Sigmoid colon (tissue), 7 donors: ENCODE data around the gene SRD5A1. TPM values are rescaled to one million over a fixed set of nuclear protein-coding genes. Genes with fewer than 3 reads are reported as not detected.

Experiments used
- DNase-seq: peaks from one replicate; pipeline ENCODE4 v3.0.0-alpha.2; 2019
- H3K27ac ChIP-seq, 4 donors: fragments of 200-600 bp; sonication (generic); one replicate each; pipeline ENCODE4 v1.5.1; 2016 to 2019; ENCODE audit warnings: mild to moderate bottlenecking in 1 of 4
- H3K27me3 ChIP-seq, 3 donors: fragments of 200-600 bp; sonication (generic); one replicate each; pipeline ENCODE4 v1.5.1; 2019; ENCODE audit warnings: mild to moderate bottlenecking in 1 of 3
- H3K36me3 ChIP-seq, 4 donors: fragments of 200-600 bp; sonication (generic); one replicate each; pipeline ENCODE4 v1.5.1; 2016 to 2019
- H3K4me1 ChIP-seq, 4 donors: fragments of 200-600 bp; sonication (generic); one replicate each; pipeline ENCODE4 v1.5.1; 2017 to 2019
- H3K4me3 ChIP-seq, 4 donors: fragments of 200-600 bp; sonication (generic); one replicate each; pipeline ENCODE4 v1.5.1; 2017 to 2019; ENCODE audit warnings: mild to moderate bottlenecking in 2 of 4, moderate library complexity in 1 of 4
- H3K9me3 ChIP-seq, 4 donors: fragments of 200-600 bp in 3 of 4; sonication (generic) in 3 of 4; one replicate each; pipeline versions ENCODE4 v1.5.1 to v1.6.1; 2013 to 2019
- EP300 ChIP-seq, 4 donors: sonication (generic); formaldehyde crosslinking; IDR thresholded peaks; one replicate each; pipeline ENCODE4 v1.6.1; 2017; ENCODE audit warnings: antibody characterized with exemption in 4 of 4
- POLR2A ChIP-seq, 2 donors: fragments of 450-650 bp; IDR thresholded peaks; one replicate each; pipeline ENCODE4 v1.6.1; 2016; ENCODE audit warnings: antibody characterized with exemption in 2 of 2, mild to moderate bottlenecking in 2 of 2, moderate library complexity in 2 of 2
- POLR2AphosphoS5 ChIP-seq, 4 donors: sonication (generic); formaldehyde crosslinking; IDR thresholded peaks; one replicate each; pipeline ENCODE4 v1.6.1; 2017; ENCODE audit warnings: antibody characterized with exemption in 4 of 4
- WGBS, 2 donors: extraction: QIAGEN DNeasy Blood & Tissue Kit; methylation state at CpG; one replicate each; pipeline ENCODE4 v1.1.7; 2013; 5-methylcytosine and 5-hydroxymethylcytosine counted together
- intact Hi-C: fragments of 100-400 bp; cut with DNase I; formaldehyde crosslinking; loops from one replicate; pipeline ENCODE4 v1.15.1; 2023
- polyA plus RNA-seq, 3 donors: library from polyadenylated mRNA; stranded (reverse); fragments of 200-250 nt; gene quantifications; one replicate each; pipeline ENCODE4 v1.2.3, GENCODE V29; 2013
- total RNA-seq, 4 donors: library from RNA; depleted of rRNA; stranded (reverse); fragments of >200 nt; gene quantifications; one replicate each; pipeline ENCODE4 v1.1.0, GENCODE V29; 2016
- TF ChIP-seq, protein P1 (sequence below), 4 experiments: fragments of 450-650 bp in 3 of 4; fragments of 200-600 bp in 1 of 4; IDR thresholded peaks; one replicate each; pipeline ENCODE4 v1.5.1; 2016 to 2019; ENCODE audit warnings: antibody characterized with exemption in 4 of 4, mild to moderate bottlenecking in 3 of 4, moderate library complexity in 2 of 4
- donor health status: healthy with polysubstance abuse.
- donor health status: Bipolar disorder and iron deficiency.
- donor health status: healthy.

The SRD5A1 gene
- total and polyA plus RNA-seq, 7 donors, result 3.1 to 10.7 (median 5.7) TPM

DNA sequence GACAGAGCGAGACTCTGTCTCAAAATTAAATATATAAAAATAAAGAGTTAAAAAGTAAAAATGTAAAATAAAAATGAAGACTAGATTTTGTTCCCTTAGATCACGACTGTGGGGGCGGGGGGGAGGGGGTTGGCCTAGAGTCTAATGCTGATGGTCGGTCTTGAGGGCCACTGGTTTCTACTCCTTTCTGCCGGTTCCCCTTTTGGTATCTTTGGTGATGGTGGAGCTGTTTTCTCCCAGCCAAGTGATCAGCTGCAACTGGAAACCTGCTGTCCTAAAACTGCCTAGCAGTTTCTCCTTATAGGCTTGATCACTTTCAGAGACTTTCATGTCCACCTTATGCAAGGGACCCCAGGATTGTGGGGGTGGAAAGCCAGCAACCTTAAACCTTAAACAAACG, 1.1 kb downstream of the SRD5A1 start:
- WGBS, 2 donors, result 21 to 22% methylated on average over 6 of the region's 6 CpGs
- H3K4me1 ChIP-seq, result peaks cover 0 to 37% (median 30%) of the 10 kb centered on the region in 4 donors
- peaks cover 0 to 23% (median 1%) of the 10 kb centered on the region in 4 donors for H3K36me3 ChIP-seq
- DNase-seq, result no peak
- H3K9me3 ChIP-seq, result no peaks in the 10 kb centered on the region
- peak overlapping the region in 2 of 4 donors; percentile 89 to 96 for H3K27ac ChIP-seq
- H3K4me3 ChIP-seq, result peak overlapping the region; percentile 77 to 90 (median 82)
- intact Hi-C loops, result no loop called here
- no peak for TF ChIP-seq POLR2AphosphoS5 (IDR thresholded peaks at IDR 0.05)
- TF ChIP-seq, protein P1, sequence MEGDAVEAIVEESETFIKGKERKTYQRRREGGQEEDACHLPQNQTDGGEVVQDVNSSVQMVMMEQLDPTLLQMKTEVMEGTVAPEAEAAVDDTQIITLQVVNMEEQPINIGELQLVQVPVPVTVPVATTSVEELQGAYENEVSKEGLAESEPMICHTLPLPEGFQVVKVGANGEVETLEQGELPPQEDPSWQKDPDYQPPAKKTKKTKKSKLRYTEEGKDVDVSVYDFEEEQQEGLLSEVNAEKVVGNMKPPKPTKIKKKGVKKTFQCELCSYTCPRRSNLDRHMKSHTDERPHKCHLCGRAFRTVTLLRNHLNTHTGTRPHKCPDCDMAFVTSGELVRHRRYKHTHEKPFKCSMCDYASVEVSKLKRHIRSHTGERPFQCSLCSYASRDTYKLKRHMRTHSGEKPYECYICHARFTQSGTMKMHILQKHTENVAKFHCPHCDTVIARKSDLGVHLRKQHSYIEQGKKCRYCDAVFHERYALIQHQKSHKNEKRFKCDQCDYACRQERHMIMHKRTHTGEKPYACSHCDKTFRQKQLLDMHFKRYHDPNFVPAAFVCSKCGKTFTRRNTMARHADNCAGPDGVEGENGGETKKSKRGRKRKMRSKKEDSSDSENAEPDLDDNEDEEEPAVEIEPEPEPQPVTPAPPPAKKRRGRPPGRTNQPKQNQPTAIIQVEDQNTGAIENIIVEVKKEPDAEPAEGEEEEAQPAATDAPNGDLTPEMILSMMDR (IDR thresholded peaks at IDR 0.05), result no peak
- TF ChIP-seq EP300 (IDR thresholded peaks at IDR 0.05), result no peak
- no peak for TF ChIP-seq POLR2A (IDR thresholded peaks at IDR 0.05)
- no peaks in the 10 kb centered on the region for H3K27me3 ChIP-seq

- WGBS, 2 donors, result 51 to 71% methylated on average over 5 of the region's 5 CpGs
Observed at GRCh38 chr5:6634788-6635430, 1.7 kb downstream of the SRD5A1 start.

DNA sequence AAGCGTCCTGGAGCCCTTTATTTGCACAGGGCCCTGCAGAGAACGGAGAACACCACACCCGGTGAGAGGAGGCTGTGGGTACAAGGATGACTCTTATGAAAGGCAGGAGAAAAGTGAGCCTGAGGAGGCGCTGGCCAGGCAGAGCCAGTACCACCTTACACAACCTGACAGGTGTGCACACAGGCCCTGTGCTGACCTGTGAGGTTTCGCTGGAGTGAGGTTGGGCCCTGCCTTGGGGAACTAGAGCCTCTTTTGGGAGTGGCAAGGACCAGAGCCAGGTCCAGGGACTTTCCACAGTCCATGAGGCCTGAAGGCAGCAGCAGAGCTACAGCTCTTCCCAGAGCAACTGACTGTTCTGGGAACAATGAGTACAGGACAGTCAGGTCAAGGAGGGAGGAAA, 3.1 kb downstream of the SRD5A1 start:
- DNase-seq, result no peak
- WGBS, 2 donors, result 47 to 71% methylated on average over 5 of the region's 5 CpGs
- no peaks in the 10 kb centered on the region for H3K9me3 ChIP-seq
- peaks cover 0 to 4% (median 0%) of the 10 kb centered on the region in 4 donors for H3K36me3 ChIP-seq
- peaks cover 0 to 32% (median 26%) of the 10 kb centered on the region in 4 donors for H3K4me1 ChIP-seq
- no peaks in the 10 kb centered on the region for H3K27me3 ChIP-seq
- intact Hi-C loops, result no loop called here
- no peak overlapping the region for H3K27ac ChIP-seq
- TF ChIP-seq POLR2AphosphoS5 (IDR thresholded peaks at IDR 0.05) (no peak), EP300 (IDR thresholded peaks at IDR 0.05) (no peak), POLR2A (IDR thresholded peaks at IDR 0.05) (no peak)
- TF ChIP-seq, protein P1 (IDR thresholded peaks at IDR 0.05), result no peak
- no peak overlapping the region for H3K4me3 ChIP-seq

More at GRCh38 chr5:6634788-6635430, 1.7 kb downstream of the SRD5A1 start:
- intact Hi-C loops, result no loop called here
- H3K4me3 ChIP-seq, result no peak overlapping the region
- H3K36me3 ChIP-seq, result peaks cover 0 to 17% (median 0%) of the 10 kb centered on the region in 4 donors
- no peak for TF ChIP-seq POLR2AphosphoS5 (IDR thresholded peaks at IDR 0.05)
- TF ChIP-seq EP300 (IDR thresholded peaks at IDR 0.05), result no peak
- TF ChIP-seq POLR2A (IDR thresholded peaks at IDR 0.05), result no peak
- TF ChIP-seq, protein P1 (IDR thresholded peaks at IDR 0.05), result no peak
- H3K4me1 ChIP-seq, result peaks cover 0 to 37% (median 30%) of the 10 kb centered on the region in 4 donors
- DNase-seq, result no peak
- H3K9me3 ChIP-seq, result no peaks in the 10 kb centered on the region
- H3K27me3 ChIP-seq, result no peaks in the 10 kb centered on the region
- no peak overlapping the region for H3K27ac ChIP-seq

GRCh38 chr5:6637022-6637421, 3.8 kb downstream of the SRD5A1 start:
- intact Hi-C loops, result no loop called here
- WGBS, 2 donors, result 90 to 96% methylated on average over 10 of the region's 10 CpGs
- Histone ChIP-seq H3K36me3 (no peaks in the 10 kb centered on the region), H3K4me3 (no peak overlapping the region), H3K27ac (no peak overlapping the region), H3K9me3 (no peaks in the 10 kb centered on the region), H3K27me3 (no peaks in the 10 kb centered on the region), H3K4me1 (peaks cover 0 to 24% (median 19%) of the 10 kb centered on the region in 4 donors)
- no peak for DNase-seq
- TF ChIP-seq POLR2AphosphoS5 (IDR thresholded peaks at IDR 0.05) (no peak), POLR2A (IDR thresholded peaks at IDR 0.05) (no peak), EP300 (IDR thresholded peaks at IDR 0.05) (no peak)
- TF ChIP-seq, protein P1 (IDR thresholded peaks at IDR 0.05), result no peak
